Measurements from ENCODE around the gene C19orf47.

Gene C19orf47

DNA sequence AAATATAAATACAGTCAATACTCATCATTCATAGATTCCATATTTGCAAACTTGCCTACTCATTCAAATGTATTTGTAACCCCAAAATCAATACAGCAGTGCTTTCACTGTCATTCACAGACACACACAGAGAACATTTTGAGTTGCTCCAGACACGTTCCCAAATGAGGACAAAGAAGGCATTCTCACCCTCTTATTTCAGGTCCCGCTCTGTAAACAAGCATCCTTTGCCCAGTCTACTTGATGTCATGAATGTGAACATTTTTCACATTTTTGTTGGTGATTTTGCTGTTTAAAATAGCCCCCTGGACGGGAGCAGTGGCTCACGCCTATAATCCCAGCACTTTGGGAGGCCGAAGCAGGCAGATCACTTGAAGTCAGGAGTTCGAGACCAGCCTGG lies 15.5 kb downstream of the C19orf47 start:
- no peak for DNase-seq (ENCODE audit: low spot score)
- TF ChIP-seq, protein P1, sequence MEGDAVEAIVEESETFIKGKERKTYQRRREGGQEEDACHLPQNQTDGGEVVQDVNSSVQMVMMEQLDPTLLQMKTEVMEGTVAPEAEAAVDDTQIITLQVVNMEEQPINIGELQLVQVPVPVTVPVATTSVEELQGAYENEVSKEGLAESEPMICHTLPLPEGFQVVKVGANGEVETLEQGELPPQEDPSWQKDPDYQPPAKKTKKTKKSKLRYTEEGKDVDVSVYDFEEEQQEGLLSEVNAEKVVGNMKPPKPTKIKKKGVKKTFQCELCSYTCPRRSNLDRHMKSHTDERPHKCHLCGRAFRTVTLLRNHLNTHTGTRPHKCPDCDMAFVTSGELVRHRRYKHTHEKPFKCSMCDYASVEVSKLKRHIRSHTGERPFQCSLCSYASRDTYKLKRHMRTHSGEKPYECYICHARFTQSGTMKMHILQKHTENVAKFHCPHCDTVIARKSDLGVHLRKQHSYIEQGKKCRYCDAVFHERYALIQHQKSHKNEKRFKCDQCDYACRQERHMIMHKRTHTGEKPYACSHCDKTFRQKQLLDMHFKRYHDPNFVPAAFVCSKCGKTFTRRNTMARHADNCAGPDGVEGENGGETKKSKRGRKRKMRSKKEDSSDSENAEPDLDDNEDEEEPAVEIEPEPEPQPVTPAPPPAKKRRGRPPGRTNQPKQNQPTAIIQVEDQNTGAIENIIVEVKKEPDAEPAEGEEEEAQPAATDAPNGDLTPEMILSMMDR (IDR thresholded peaks at IDR 0.05; ENCODE audit: extremely low read depth, missing control alignments): no peak

DNA sequence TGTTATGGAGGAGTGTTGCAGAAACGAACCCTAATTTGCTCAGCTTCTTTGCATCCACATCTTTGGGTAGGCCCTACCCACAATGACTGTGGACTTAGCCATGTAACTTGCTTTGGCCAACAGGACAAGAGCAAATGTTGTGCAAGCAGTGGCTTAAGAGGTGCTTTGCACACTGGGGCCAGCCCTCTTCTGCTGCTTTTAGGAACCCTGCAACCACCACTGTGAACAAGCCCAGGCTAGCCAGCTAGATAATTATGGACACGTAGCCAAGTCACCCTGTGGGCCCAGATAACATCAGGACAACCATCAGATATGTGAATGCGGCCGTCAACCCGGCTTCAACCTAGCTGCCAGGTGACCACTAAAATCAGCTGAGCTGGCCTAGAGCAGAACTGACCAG lies 17.1 kb downstream of the C19orf47 start:
- DNase-seq (ENCODE audit: low spot score): no peak
- TF ChIP-seq, protein P1 (IDR thresholded peaks at IDR 0.05; ENCODE audit: extremely low read depth, missing control alignments): no peak

DNA sequence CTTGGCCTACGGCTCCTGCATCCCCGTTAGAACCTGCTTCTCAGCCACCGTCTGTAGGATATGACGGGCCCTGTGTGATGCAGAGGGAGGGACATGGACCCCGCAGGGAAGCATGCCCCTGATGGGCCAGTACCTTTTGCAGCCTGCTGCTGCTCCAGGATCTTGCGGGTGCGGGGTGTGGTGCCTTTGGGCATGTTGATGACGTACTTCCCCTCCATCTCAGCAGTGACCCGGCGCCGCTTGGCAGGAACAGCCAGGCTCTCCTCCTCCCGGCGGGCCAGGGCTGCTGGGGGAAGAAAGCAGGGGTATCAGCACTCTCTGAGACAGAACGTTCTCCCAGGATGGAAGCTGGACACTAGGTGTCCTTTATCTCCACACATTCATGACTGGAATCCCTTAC lies 22.0 kb downstream of the C19orf47 start:
- TF ChIP-seq, protein P1 (IDR thresholded peaks at IDR 0.05; ENCODE audit: extremely low read depth, missing control alignments): no peak
- no peak for DNase-seq (ENCODE audit: low spot score)

DNA sequence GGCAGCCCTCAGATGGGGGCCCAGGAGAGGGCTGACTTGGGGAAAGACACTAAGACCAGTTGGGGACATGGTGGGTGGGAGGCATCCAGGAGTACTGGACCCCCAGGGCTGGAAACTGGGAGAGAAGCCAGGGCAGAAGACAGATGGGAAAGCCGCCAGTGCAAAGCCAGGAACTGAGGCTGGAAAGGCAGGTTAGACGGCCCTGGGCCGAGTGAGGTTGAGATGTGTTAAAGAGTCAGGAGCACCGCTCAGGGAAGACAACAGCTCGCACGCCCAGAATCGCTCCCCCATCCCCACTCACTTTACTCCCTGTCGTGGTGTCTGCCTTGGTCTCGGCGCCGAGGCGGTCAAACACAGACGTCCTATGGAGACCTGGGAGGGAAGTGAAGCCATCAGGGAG lies 24.5 kb downstream of the C19orf47 start:
- TF ChIP-seq, protein P1 (IDR thresholded peaks at IDR 0.05; ENCODE audit: extremely low read depth, missing control alignments): no peak
- DNase-seq (ENCODE audit: low spot score): no peak

DNA sequence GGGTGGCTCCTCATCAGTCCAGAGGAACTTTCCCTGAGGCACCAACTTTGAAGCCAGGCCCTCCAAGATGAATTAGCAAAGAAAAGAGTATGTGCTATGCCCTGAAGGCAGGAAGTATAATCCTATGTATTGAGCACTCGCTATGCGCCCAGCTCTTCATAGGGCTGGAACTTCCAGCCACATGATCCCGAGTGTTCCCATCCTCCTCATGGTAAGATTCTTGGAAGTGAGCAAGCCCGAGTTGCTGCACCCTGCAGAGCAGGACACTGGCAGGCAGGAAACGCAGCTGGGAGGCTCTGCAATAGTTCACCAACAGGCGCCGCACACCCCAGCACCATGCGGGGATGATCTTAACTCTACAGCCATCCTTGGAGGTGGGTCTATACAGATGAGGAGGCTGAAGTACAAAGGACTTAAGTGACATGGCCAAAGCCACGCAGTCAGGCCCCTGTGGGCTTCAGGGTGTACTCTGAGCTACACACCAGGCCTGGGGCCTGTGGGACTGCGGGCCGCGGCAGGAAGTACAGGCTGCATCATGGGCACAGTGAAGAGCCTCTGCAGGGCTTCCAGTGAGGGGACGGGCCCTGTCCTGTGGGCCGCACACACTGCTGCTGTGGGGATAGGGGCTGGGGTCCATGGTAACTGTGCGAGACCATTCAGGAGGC lies 25.1 kb downstream of the C19orf47 start:
- no peak for DNase-seq (ENCODE audit: low spot score)
- TF ChIP-seq, protein P1 (IDR thresholded peaks at IDR 0.05; ENCODE audit: extremely low read depth, missing control alignments): no peak

DNA sequence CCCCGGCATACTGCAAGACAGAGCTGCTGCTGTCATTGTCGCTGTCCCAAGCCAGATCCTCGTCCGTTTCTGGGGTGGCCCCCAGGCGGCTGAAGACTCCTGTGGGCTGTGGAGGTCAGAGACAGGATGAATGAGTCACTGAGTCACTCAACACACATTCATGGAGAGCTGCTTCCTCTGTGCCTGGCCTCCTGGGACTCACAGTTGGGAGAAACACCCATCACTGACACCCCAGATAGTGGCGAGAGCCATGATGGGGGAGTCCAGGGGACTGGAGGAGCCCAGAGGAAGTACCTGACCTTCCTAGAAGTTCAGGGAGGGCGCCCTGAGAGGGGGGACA lies 26.0 kb downstream of the C19orf47 start:
- DNase-seq (ENCODE audit: low spot score): no peak
- TF ChIP-seq, protein P1 (IDR thresholded peaks at IDR 0.05; ENCODE audit: extremely low read depth, missing control alignments): no peak

DNA sequence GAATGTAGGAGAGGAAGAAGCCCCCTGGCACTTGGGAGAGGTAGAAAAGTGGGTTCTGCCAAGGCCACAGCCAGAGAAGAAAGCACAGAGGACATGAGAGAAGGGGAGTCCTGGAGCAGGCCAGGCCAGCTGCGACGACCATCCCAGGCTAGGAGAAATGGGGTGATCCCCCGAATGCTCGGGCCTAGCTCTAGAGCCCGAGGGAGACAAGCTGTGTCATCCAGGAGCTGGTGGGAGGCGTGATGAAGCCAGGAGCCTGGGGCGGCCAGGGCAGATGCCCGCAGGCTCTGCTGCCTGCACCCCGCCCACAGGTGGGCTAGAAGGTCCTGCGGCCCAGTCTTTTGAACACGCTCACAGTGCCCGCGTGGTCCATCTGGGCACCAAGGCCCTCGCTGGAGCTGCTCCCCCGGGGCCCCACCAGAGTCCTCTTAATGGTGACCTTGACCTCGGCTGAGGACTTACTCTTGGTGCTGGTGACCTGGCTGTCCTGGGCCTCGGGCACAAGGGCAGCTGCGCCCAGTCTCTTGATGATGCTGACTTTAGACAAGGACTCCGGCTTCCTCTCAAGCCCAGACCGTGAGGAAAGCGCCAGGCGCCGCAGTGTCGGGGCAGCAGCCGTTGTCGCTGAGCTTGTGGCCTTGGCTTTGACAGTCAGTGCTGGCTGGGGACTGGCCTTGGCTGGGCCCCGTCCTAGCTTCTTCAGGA lies 26.5 kb downstream of the C19orf47 start:
- TF ChIP-seq, protein P1 (IDR thresholded peaks at IDR 0.05; ENCODE audit: extremely low read depth, missing control alignments): no peak
- no peak for DNase-seq (ENCODE audit: low spot score)

All from GM20000 (cell line).